GM19193 (cell line): Measurements from ENCODE around the gene PTBP1.

Source experiments
- POLR2A ChIP-seq: IDR thresholded peaks from 4 replicates; pipeline ENCODE4 v1.6.1; 2011; ENCODE audit not compliant: insufficient read depth, insufficient read length; ENCODE audit errors: extremely low read depth

The PTBP1 gene

GRCh38 chr19:861141-861755, 64.0 kb downstream of the PTBP1 start:
- TF ChIP-seq POLR2A = no peak
